Endodermal cell (in vitro differentiated cells): ENCODE data around the gene SOX13. TPM values are rescaled to one million over a fixed set of nuclear protein-coding genes. Genes with fewer than 3 reads are reported as not detected.

ENCODE experiments used
- DNase-seq: peaks from one replicate; pipeline ENCODE4 v3.0.0-alpha.2; 2017
- H3K27ac ChIP-seq: 2 replicates; pipeline ENCODE4 v1.5.1; 2013; ENCODE audit warnings: mild to moderate bottlenecking, low read depth, low read length, moderate library complexity
- H3K27me3 ChIP-seq: 2 replicates; pipeline ENCODE4 v1.6.1; 2013; ENCODE audit warnings: mild to moderate bottlenecking, low read length, moderate library complexity; ENCODE audit not compliant: insufficient read depth, control insufficient read depth, poor library complexity, severe bottlenecking
- H3K36me3 ChIP-seq: 2 replicates; pipeline ENCODE4 v1.7.0; 2013; ENCODE audit warnings: mild to moderate bottlenecking, low read length, moderate library complexity; ENCODE audit not compliant: control insufficient read depth, insufficient read depth
- H3K4me1 ChIP-seq: one replicate; pipeline ENCODE4 v1.7.0; 2013; ENCODE audit warnings: low read length; ENCODE audit not compliant: control insufficient read depth, insufficient read depth
- H3K4me3 ChIP-seq: 2 replicates; pipeline ENCODE4 v1.5.1; 2013; ENCODE audit warnings: mild to moderate bottlenecking, low read length, moderate library complexity
- H3K9ac ChIP-seq: 2 replicates; pipeline ENCODE4 v1.6.1; 2013; ENCODE audit warnings: mild to moderate bottlenecking, low read length, moderate library complexity; ENCODE audit not compliant: poor library complexity, severe bottlenecking; ENCODE audit errors: extremely low read depth
- H3K9me3 ChIP-seq: 2 replicates; pipeline ENCODE4 v1.6.1; 2013; ENCODE audit warnings: mild to moderate bottlenecking, low read length, moderate library complexity; ENCODE audit not compliant: control insufficient read depth
- H3K27ac Mint-ChIP-seq: 2 replicates; pipeline ENCODE4 v1.8.0; 2020; ENCODE audit warnings: mixed read lengths
- H3K27me3 Mint-ChIP-seq: 2 replicates; pipeline ENCODE4 v1.8.0; 2021; ENCODE audit warnings: mild to moderate bottlenecking, mixed read lengths; ENCODE audit not compliant: insufficient read depth
- H3K36me3 Mint-ChIP-seq: 2 replicates; pipeline ENCODE4 v1.8.0; 2020; ENCODE audit warnings: low read depth, mixed read lengths
- H3K4me1 Mint-ChIP-seq: 2 replicates; pipeline ENCODE4 v1.8.0; 2020; ENCODE audit warnings: mixed read lengths
- H3K4me3 Mint-ChIP-seq: 2 replicates; pipeline ENCODE4 v1.8.0; 2020; ENCODE audit warnings: mild to moderate bottlenecking, moderate library complexity, mixed read lengths
- H3K9me3 Mint-ChIP-seq: 2 replicates; pipeline ENCODE4 v1.8.0; 2020; ENCODE audit warnings: mild to moderate bottlenecking, mixed read lengths
- CTCF ChIP-seq: fragments of 200-600 bp; sonication (generic); conservative IDR thresholded peaks from 2 replicates; pipeline ENCODE4 v1.5.0; 2021; ENCODE audit warnings: antibody characterized with exemption, mild to moderate bottlenecking
- WGBS, 2 experiments: methylation state at CpG; one replicate each; pipeline versions ENCODE4 v1.1.5 to v1.1.7; 2013; ENCODE audit warnings: missing lambda C conversion rate in 2 of 2, mixed read lengths in 1 of 2; ENCODE audit not compliant: insufficient coverage in 1 of 2, insufficient read length in 1 of 2; 5-methylcytosine and 5-hydroxymethylcytosine counted together
- total RNA-seq, 2 donors: library from RNA; stranded (reverse); fragmentation: NEBNext Ultra II Directional in 1 of 2; extraction: Animal tissue kit (Norgen Biotek cat#: 25700) in 1 of 2; gene quantifications; 2 replicates in 1 of 2; 3 replicates in 1 of 2; pipeline ENCODE4 v1.2.1, GENCODE V29; 2021

The SOX13 gene
- total RNA-seq, 2 donors from 2014 or later: 75.3 to 85.3 TPM

DNA sequence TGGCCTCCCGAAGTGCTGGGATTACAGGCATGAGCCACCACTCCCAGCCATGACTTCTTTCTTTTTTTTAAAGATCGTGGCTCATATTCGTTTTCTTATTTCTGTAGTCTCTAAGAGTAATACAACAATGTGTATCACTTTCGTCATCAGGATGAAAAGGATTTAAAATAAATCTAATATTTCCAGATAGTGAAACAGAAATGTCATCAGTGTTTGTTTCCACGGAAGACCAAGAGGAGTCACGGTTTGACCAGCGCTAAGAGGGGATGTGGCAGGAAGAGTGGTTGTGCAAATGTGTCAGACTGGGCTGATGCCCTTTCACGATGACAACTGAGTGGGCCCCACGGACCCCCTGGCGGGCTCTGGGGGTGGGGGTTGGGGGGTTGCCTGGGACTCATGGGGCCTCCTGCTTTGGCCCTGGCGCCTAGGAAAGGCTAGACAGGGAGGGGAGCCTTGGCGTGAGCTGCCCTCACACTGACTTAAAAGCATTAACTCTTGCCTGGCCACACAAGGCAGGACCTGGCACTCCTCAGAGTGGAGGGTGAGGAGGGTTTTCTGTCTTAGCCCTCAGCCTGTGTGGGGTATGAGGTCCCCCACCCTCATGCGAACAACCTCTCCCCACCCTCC, 8.4 kb downstream of the SOX13 start:
- peaks cover 68% of the 10 kb centered on the region for H3K4me1 Mint-ChIP-seq
- H3K27me3 ChIP-seq: no peaks in the 10 kb centered on the region
- no peak overlapping the region for H3K4me3 ChIP-seq
- peak; percentile 72 for DNase-seq
- H3K9me3 ChIP-seq: no peaks in the 10 kb centered on the region
- peaks cover 46% of the 10 kb centered on the region for H3K4me1 ChIP-seq
- H3K4me3 Mint-ChIP-seq: peak overlapping the region; percentile 43
- no peak for TF ChIP-seq CTCF
- H3K36me3 ChIP-seq: no peaks in the 10 kb centered on the region
- no peaks in the 10 kb centered on the region for H3K27me3 Mint-ChIP-seq
- H3K9ac ChIP-seq: no peak overlapping the region
- H3K9me3 Mint-ChIP-seq: no peaks in the 10 kb centered on the region
- 49 to 59% methylated on average over 7 to 11 of the region's 13 CpGs for WGBS, 2 experiments
- H3K27ac Mint-ChIP-seq: peak overlapping the region; percentile 95
- peaks cover 4% of the 10 kb centered on the region for H3K36me3 Mint-ChIP-seq
- peak overlapping the region; percentile 38 for H3K27ac ChIP-seq

GRCh38 chr1:204081791-204082513, 9.0 kb downstream of the SOX13 start:
- H3K27me3 Mint-ChIP-seq: no peaks in the 10 kb centered on the region
- H3K27ac Mint-ChIP-seq: peak overlapping the region; percentile 95
- H3K36me3 ChIP-seq: no peaks in the 10 kb centered on the region
- H3K27me3 ChIP-seq: no peaks in the 10 kb centered on the region
- peak overlapping the region; percentile 43 for H3K4me3 Mint-ChIP-seq
- H3K27ac ChIP-seq: no peak overlapping the region
- peaks cover 5% of the 10 kb centered on the region for H3K36me3 Mint-ChIP-seq
- no peaks in the 10 kb centered on the region for H3K9me3 ChIP-seq
- WGBS, 2 experiments: 85 to 93% methylated on average over 4 to 8 of the region's 8 CpGs
- no peak overlapping the region for H3K4me3 ChIP-seq
- TF ChIP-seq CTCF: no peak
- no peak for DNase-seq
- H3K4me1 Mint-ChIP-seq: peaks cover 61% of the 10 kb centered on the region
- no peak overlapping the region for H3K9ac ChIP-seq
- peaks cover 40% of the 10 kb centered on the region for H3K4me1 ChIP-seq
- H3K9me3 Mint-ChIP-seq: no peaks in the 10 kb centered on the region

- Histone ChIP-seq H3K9me3 (no peaks in the 10 kb centered on the region), H3K36me3 (no peaks in the 10 kb centered on the region), H3K27me3 (no peaks in the 10 kb centered on the region), H3K27ac (peak overlapping the region; percentile 69), H3K4me1 (peaks cover 32% of the 10 kb centered on the region), H3K4me3 (no peak overlapping the region), H3K9ac (no peak overlapping the region)
- DNase-seq: no peak
- Mint-ChIP-seq H3K27me3 (no peaks in the 10 kb centered on the region), H3K9me3 (no peaks in the 10 kb centered on the region), H3K4me1 (peaks cover 59% of the 10 kb centered on the region), H3K27ac (peak overlapping the region; percentile 89), H3K4me3 (no peak overlapping the region), H3K36me3 (peaks cover 2% of the 10 kb centered on the region)
- no peak for TF ChIP-seq CTCF
- WGBS, 2 experiments: 83 to 95% methylated on average over 3 to 7 of the region's 7 CpGs
Measured at GRCh38 chr1:204083491-204083890, 10.6 kb downstream of the SOX13 start.
